ENCODE data around the gene GALK2.

The GALK2 gene

GRCh38 chr15:49306551-49306950, 136.5 kb downstream of the GALK2 start:
- no peak for TF ChIP-seq CTCF (IDR thresholded peaks at IDR 0.05; ENCODE audit: control insufficient read depth, extremely low read depth, insufficient read depth)
- no peak for DNase-seq (ENCODE audit: low read depth)
- no peak overlapping the region for H3K4me3 ChIP-seq (ENCODE audit: low read depth, low read length)

- no peak overlapping the region for H3K4me3 ChIP-seq (ENCODE audit: low read depth, low read length)
- TF ChIP-seq CTCF (IDR thresholded peaks at IDR 0.05; ENCODE audit: control insufficient read depth, extremely low read depth, insufficient read depth) = no peak
- DNase-seq (ENCODE audit: low read depth) = no peak
Measured at GRCh38 chr15:49308686-49309085, 138.6 kb downstream of the GALK2 start.

- DNase-seq (ENCODE audit: low read depth) = no peak
- H3K4me3 ChIP-seq (ENCODE audit: low read depth, low read length) = no peak overlapping the region
- no peak for TF ChIP-seq CTCF (IDR thresholded peaks at IDR 0.05; ENCODE audit: control insufficient read depth, extremely low read depth, insufficient read depth)
Measured at GRCh38 chr15:49309889-49310288, 139.8 kb downstream of the GALK2 start.

GRCh38 chr15:49313650-49314049, 143.6 kb downstream of the GALK2 start:
- no peak overlapping the region for H3K4me3 ChIP-seq (ENCODE audit: low read depth, low read length)
- DNase-seq (ENCODE audit: low read depth) = no peak
- no peak for TF ChIP-seq CTCF (IDR thresholded peaks at IDR 0.05; ENCODE audit: control insufficient read depth, extremely low read depth, insufficient read depth)

- H3K4me3 ChIP-seq (ENCODE audit: low read depth, low read length) = no peak overlapping the region
- TF ChIP-seq CTCF (IDR thresholded peaks at IDR 0.05; ENCODE audit: control insufficient read depth, extremely low read depth, insufficient read depth) = no peak
- no peak for DNase-seq (ENCODE audit: low read depth)
Measured at GRCh38 chr15:49314716-49315115, 144.7 kb downstream of the GALK2 start.

GRCh38 chr15:49315391-49315823, 145.4 kb downstream of the GALK2 start:
- TF ChIP-seq CTCF (IDR thresholded peaks at IDR 0.05; ENCODE audit: control insufficient read depth, extremely low read depth, insufficient read depth) = no peak
- no peak overlapping the region for H3K4me3 ChIP-seq (ENCODE audit: low read depth, low read length)
- DNase-seq (ENCODE audit: low read depth) = no peak

- no peak for DNase-seq (ENCODE audit: low read depth)
- H3K4me3 ChIP-seq (ENCODE audit: low read depth, low read length) = no peak overlapping the region
- TF ChIP-seq CTCF (IDR thresholded peaks at IDR 0.05; ENCODE audit: control insufficient read depth, extremely low read depth, insufficient read depth) = no peak
Measured at GRCh38 chr15:49320351-49320750, 150.3 kb downstream of the GALK2 start.

All from LNCaP clone FGC (cell line).